ENCODE measurements around the gene CHD2.

The CHD2 gene

GRCh38 chr15:92883876-92884435 is 16.2 kb upstream of the CHD2 start:
- H3K4me2 ChIP-seq (ENCODE audit: low read length) = peak overlapping the region; percentile 77
- no peaks in the 10 kb centered on the region for H3K9me2 ChIP-seq (ENCODE audit: low read depth, low read length)
- H3K79me2 ChIP-seq (ENCODE audit: insufficient read depth, low read length) = peaks cover 61% of the 10 kb centered on the region
- no peaks in the 10 kb centered on the region for H4K20me1 ChIP-seq (ENCODE audit: insufficient read depth, low read length)
- H3K9me3 ChIP-seq (ENCODE audit: low read length) = no peaks in the 10 kb centered on the region
- peak overlapping the region; percentile 96 for H3K9ac ChIP-seq (ENCODE audit: low read length)
- TF ChIP-seq CTCF (IDR thresholded peaks at IDR 0.05; ENCODE audit: low read length) (no peak), EZH2 (IDR thresholded peaks at IDR 0.05; ENCODE audit: borderline replicate concordance, low read length) (no peak)
- H3F3A ChIP-seq (ENCODE audit: insufficient read depth, low read length) = peaks cover 5% of the 10 kb centered on the region; the same call in 1 of the 2 replicates
- peak overlapping the region; percentile 91 for H3K4me3 ChIP-seq (ENCODE audit: low read depth, low read length, poor library complexity, severe bottlenecking)
- H3K36me3 ChIP-seq (ENCODE audit: insufficient read depth, low read length) = peaks cover 60% of the 10 kb centered on the region
- no peak overlapping the region for H2AFZ ChIP-seq (ENCODE audit: low read length)
- H3K4me1 ChIP-seq (ENCODE audit: insufficient read depth, low read length, severe bottlenecking) = peaks cover 66% of the 10 kb centered on the region
- no peaks in the 10 kb centered on the region for H3K27me3 ChIP-seq (ENCODE audit: insufficient read depth, low read length)
- H3K27ac ChIP-seq (ENCODE audit: low read depth, low read length, poor library complexity, severe bottlenecking) = peak overlapping the region; percentile 80

- Histone ChIP-seq H2AFZ (ENCODE audit: low read length) (no peak overlapping the region), H3K9ac (ENCODE audit: low read length) (peak overlapping the region; percentile 96), H3K9me2 (ENCODE audit: low read depth, low read length) (no peaks in the 10 kb centered on the region), H4K20me1 (ENCODE audit: insufficient read depth, low read length) (no peaks in the 10 kb centered on the region), H3K27ac (ENCODE audit: low read depth, low read length, poor library complexity, severe bottlenecking) (peak overlapping the region; percentile 80), H3K4me3 (ENCODE audit: low read depth, low read length, poor library complexity, severe bottlenecking) (peak overlapping the region; percentile 91), H3K36me3 (ENCODE audit: insufficient read depth, low read length) (peaks cover 66% of the 10 kb centered on the region), H3K4me1 (ENCODE audit: insufficient read depth, low read length, severe bottlenecking) (peaks cover 65% of the 10 kb centered on the region), H3F3A (ENCODE audit: insufficient read depth, low read length) (peaks cover 5% of the 10 kb centered on the region; the same call in 1 of the 2 replicates), H3K4me2 (ENCODE audit: low read length) (peak overlapping the region; percentile 77), H3K27me3 (ENCODE audit: insufficient read depth, low read length) (no peaks in the 10 kb centered on the region), H3K79me2 (ENCODE audit: insufficient read depth, low read length) (peaks cover 67% of the 10 kb centered on the region), H3K9me3 (ENCODE audit: low read length) (no peaks in the 10 kb centered on the region)
- no peak for TF ChIP-seq CTCF (IDR thresholded peaks at IDR 0.05; ENCODE audit: low read length)
- TF ChIP-seq EZH2 (IDR thresholded peaks at IDR 0.05; ENCODE audit: borderline replicate concordance, low read length) = no peak
These were observed 15.5 kb upstream of the CHD2 start for GRCh38 chr15:92884436-92885223.

GRCh38 chr15:92885224-92886041 is 14.7 kb upstream of the CHD2 start:
- Histone ChIP-seq H3K4me2 (ENCODE audit: low read length) (peak overlapping the region; percentile 77), H3K9me2 (ENCODE audit: low read depth, low read length) (no peaks in the 10 kb centered on the region), H3K4me3 (ENCODE audit: low read depth, low read length, poor library complexity, severe bottlenecking) (peak overlapping the region; percentile 91), H3K36me3 (ENCODE audit: insufficient read depth, low read length) (peaks cover 74% of the 10 kb centered on the region), H3K9ac (ENCODE audit: low read length) (peak overlapping the region; percentile 96), H4K20me1 (ENCODE audit: insufficient read depth, low read length) (no peaks in the 10 kb centered on the region), H3K27me3 (ENCODE audit: insufficient read depth, low read length) (no peaks in the 10 kb centered on the region), H3K9me3 (ENCODE audit: low read length) (no peaks in the 10 kb centered on the region), H3K27ac (ENCODE audit: low read depth, low read length, poor library complexity, severe bottlenecking) (peak overlapping the region; percentile 80), H3K4me1 (ENCODE audit: insufficient read depth, low read length, severe bottlenecking) (peaks cover 57% of the 10 kb centered on the region), H2AFZ (ENCODE audit: low read length) (no peak overlapping the region), H3F3A (ENCODE audit: insufficient read depth, low read length) (peaks cover 5% of the 10 kb centered on the region; the same call in 1 of the 2 replicates), H3K79me2 (ENCODE audit: insufficient read depth, low read length) (peaks cover 74% of the 10 kb centered on the region)
- TF ChIP-seq CTCF (IDR thresholded peaks at IDR 0.05; ENCODE audit: low read length) = no peak
- TF ChIP-seq EZH2 (IDR thresholded peaks at IDR 0.05; ENCODE audit: borderline replicate concordance, low read length) = no peak

Data from OCI-LY1 (cell line).